CD1c-positive myeloid dendritic cell (primary cell): Measurements from ENCODE around the gene AKT2.

Experiments
- DNase-seq: peaks from one replicate; pipeline ENCODE4 v3.0.0-alpha.2; 2016; ENCODE audit errors: extremely low spot score

Gene AKT2

DNA sequence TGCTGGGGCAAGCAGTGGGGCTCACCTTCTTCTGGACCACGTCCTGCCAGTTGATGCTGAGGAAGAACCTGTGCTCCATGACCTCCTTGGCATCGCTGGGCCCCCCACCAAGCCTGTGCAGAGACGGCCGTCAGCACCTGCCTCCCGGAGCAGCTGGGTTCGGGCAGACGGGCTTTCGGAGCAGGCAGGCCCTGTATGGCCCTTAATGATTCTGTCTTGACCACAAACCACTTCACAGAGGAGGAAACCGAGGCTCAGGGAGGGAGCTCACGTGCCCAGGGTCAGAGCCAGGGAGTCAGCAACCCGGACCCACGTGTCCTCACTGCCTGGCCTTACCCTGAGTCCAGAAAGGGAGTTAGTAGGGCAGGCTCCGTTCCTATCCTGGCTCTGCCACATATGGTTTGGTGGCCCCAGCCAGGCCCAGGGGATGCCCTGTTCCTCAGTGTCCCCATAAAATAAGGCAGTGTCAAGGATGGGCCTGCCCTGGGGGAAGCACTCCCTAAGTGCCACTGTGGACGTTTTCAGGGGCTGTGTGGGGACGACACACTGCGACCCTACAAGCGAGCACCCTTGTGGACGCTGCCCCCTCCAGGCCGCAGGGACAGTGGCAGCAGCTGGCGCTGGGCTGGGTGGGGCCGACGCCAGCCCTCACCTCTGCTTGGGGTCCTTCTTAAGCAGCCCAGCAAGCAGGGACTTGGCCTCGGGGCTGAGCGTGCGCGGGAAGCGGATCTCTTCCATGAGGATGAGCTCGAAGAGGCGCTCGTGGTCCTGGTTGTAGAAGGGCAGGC, 49.7 kb downstream of the AKT2 start:
- no peak for DNase-seq

DNA sequence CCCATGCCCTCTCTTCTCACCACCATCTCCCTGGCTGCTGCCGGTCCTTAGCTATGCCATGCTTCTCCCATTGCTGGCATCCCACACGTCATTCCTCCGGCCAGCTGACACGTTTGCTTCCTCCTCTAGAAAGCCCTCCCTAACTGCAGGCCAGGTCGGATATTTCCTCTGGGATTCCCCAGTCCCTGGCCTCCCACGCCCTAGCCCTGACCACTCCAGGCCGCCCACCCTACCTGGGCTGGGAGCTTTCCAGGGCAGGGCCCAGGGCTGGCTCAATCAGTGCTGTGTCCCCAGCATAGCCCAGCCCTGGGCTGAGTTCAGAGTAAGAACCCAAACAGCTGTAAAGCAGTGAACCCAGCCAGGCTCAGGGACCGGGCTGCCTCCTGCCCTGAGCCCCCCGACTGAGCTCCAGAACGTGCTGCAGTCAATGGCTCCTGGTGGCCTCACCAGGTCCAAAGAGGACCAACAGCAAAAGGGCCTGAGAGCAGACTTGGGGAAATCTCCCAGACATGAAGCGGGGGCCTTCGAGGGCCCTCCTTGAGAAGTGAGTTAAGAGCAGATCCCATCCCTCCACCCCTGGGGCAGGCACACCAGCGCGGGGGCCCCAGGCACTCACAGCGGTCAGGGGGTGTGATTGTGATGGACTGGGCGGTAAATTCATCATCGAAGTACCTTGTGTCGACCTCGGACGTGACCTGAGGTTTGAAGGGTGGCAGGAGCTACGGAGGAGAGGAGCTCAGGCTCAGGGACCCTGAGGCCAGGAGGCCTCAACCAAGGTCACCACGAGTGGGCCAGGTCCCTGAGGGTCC, 50.5 kb downstream of the AKT2 start:
- DNase-seq = no peak

DNA sequence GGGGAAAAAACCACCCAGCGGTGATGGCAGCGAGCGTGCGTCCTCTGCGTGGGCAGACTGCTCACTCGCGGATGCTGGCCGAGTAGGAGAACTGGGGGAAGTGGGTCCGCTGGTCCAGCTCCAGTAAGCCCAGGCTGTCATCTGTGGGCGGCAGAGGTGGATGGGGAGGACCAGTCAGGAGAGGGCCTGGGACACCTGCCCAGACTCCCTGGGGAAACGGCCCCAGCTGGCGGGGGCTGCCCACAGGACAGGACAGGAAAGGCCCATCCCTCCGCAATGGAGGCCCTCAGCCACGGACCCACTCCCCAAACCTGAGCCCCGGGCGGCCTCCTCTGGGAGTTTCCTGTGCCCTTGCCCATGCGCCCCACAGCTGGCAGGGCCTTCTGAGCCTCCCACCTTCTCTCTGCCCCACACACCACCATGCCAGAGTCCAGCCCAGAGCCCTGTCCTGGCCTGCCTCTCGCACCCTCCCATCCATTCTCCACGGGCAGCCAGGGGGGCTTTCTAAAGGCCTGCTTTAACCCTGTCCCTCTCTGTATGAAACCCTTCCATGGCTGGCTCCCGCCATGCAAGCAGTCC, 51.2 kb downstream of the AKT2 start:
- no peak for DNase-seq

DNA sequence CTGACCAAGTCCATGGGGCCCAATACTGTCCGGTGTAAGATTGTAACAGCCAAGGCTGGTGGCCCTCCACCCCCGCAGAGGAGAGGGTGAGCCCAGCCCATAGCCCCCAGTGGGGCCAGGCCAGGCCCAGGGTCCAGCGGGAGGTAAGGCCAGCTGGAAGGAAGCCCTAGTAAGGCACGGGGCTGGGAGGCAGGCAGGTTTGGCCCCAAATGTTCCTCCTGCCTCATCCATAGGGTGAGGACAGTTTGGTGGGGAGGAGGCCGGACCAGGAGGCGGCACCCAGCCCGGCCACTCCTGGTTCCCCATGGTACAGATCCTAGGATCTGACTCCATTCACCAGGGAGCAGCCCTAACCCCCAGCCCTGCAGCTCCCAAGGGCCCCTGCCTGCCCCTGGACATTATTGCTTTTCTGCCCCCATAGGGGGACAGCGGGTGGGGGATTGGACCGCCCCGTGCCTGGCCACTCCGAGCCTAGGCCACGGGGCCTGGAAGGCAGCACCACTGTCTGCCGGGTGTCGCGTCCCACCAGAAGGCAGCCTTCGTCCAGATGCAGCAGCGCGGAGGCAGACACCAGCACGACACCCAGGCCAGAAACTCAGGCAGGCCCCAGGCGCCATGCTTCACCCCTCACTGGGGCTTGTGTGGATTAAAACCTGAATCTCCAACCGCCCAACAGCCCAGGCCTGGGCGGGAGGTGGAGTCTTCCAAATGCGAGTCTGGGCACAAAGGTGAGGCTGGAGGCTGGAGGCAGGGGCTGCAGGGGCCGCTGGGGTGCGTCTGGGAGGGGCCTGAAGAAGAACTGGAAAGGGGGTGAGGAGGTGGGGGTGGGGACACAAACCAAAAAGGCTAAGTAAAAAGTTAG, 52.0 kb downstream of the AKT2 start:
- DNase-seq = no peak

DNA sequence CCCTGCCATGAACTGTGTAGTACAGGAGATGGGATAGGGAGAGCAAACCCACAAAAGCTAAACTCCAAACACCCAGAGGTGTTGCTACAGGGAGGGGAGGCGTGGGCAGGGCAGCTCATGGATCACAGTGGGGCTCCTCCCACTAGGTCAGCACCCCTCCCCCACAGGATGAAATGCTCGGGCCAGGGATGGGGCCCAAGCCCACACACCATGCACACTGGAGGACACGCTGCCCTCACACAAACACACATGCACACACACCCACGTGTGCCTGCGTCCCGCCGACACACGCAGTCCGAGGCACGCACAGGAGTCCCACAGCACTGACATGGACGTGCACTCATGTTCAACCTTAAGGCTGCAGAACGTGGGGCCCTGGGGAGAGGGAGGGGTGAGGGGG, 52.7 kb downstream of the AKT2 start:
- no peak for DNase-seq

DNA sequence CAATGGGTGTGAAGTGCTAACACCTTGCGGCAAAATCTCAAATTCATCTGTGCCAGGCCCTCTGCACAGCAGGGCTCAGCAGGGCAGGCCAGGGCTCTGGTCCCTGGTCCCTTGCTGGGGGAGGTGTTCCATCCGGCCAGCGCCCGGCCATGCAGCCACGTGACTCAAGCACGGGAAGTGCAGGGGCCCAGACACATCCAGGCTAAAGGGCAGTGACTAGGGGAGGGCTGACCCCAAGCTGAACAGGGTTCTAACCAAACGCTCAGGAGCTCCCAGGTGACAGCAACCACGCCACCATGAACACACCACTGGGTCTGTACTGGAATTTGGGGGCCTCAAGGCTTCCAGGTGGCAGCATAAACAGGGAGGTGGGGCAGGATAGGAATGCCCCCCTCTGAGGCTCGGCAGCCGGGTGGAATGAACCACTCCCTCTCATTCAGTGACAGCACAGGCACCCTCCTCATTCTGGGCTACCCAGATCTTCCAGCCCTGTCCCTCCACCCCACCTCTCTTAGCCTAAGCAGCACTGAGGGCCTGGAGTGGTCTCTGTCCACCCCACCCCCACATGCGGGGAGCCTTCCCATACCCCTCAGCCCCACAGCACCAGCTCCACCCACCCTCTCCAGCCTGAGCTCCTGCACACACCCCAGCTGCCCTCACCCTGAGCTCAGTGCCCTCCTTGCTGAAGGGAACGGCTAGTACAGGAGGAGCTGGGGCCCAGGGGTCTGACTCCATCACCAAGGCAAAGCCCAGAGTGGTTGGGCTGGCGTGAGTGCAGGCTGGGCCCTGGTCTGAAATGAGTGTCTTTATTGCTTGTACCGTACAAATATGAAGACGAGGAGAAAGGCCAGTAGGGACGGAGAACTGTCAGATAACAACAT, 53.4 kb downstream of the AKT2 start:
- DNase-seq = no peak

DNA sequence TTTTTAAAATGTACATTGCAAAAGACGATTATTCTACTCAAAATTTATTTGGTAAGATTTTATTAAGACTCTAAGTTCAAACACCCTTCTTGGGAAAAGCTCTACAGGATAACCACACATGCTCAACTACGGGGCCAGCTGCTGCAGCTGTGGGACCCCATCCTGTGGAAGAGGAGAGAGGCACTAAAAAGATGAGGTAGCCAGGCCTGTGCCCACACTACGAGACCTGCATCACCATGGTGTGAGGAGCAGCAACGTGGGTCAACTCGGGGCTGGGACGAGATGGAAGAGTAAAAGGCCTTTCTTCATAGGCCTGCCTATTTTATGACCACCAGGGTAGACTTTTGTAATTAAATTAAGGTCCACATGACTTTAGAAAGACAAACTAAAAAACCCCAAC, 54.1 kb downstream of the AKT2 start:
- no peak for DNase-seq

DNA sequence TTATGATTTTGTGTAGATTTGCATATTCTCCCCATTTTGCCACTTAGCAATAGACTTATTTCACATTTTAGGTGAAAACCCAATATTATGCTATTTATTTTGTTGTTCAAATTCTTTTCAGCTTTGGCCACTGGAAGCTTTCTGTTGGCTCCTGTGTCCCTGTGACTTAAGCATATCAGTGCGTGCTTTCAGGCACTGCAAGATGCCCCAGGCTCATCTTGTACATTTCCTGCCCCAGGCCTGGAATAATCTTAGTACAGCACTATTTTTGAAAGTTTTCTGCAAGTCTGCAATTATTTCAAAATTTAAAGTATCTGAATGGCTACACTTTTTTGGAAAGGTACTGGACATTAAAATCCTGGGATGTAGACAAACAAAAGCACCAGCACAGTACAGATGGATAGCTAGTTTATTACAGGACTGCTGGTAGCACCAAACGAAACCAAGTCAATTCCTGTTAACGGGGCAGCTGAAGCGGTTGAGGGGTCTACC, 55.2 kb downstream of the AKT2 start:
- no peak for DNase-seq

DNA sequence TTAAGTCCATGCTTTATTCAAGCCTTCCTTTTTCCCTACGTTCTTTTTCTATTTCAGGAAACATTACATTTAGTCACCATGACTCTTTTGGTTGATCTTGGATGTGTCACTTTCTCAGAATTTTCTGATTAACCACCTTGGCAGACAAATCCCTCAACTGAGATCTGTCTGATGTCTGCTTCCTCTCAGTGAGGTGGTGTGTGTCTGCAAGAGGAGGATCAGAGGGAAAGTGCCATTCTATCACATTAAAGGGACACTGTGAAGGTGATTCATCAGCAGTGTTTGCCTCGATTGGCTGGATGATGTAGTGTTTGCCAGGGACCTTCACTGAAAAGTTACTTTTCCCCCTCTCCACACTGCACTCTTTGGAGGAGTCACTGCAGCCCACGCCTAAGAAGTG, 55.7 kb downstream of the AKT2 start:
- DNase-seq = no peak

DNA sequence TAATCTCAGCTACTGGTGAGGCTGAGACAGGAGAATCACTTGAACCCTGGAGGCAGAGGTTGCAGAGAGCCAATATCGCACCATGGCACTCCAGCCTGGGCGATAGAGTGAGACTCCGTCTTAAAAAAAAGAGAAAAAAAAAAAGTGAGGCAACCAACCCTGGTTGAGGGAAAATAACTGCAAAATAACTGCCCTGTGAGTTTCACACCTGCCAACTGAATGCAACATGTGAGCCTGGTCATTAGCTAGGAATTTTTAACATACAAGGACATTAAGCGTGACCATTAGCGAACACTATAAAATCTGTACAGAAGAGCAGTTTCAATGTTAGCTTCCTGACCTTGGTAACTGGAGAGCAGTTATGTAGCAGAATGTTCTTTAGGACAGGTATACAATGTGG, 56.3 kb downstream of the AKT2 start:
- DNase-seq = no peak

DNA sequence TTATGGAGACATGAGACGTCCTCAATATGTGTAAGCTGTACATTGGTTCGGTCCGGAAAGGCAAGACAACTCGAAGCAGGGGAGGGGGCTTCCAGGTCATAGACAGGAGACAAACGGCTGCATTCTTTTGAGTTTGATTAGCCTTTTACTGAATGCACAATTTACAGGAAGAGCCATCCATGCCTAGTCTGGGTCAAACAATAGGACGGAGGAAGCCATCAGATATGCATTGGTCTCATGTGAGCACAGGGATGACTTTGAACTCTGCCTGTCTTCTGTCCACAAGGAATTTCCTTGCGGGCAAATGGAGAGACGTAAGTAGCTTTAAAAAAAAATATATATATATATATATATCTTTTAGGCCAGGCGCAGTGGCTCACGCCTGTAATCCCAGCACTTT, 56.8 kb downstream of the AKT2 start:
- DNase-seq = no peak

DNA sequence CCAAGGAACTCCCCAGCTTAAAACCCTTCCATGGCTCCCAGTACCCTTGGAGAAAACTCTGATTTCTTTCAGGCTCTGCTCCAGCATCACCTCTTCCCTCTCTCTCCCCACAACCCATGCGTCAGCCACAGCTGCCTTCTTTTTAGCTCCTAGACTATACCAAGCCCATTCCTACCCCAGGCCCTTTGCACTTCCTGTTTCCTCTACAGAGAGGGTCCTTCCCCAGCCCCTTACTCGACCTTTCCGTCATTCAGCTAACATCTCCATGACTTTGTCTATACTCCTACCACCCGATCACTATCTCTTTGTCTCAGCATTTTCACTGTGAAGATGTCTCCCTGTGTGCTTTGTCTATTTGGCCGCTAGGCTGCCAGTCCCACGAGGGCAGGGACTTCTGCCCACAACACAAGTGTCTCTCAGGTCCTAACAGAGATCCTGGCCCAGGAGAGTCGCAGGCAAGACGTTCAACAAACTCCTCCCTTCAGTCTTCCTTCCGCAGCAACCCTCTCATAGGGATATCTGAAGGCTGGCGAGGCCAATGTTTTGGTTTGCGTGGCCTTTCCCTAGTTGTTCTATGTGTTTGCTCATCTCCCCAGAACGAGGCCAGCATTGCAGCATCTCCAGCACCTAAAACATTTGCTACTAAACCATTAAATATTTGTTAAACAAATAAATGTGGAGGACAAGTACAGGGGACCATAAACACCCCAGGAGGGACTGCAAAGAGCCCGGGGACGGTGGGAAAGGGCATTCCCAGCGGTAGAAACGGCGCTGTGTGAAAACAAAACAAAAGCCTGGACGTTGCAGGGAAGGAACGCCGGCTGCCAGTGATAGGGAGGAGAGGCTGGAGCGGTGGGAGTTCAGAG, 59.5 kb downstream of the AKT2 start:
- no peak for DNase-seq

DNA sequence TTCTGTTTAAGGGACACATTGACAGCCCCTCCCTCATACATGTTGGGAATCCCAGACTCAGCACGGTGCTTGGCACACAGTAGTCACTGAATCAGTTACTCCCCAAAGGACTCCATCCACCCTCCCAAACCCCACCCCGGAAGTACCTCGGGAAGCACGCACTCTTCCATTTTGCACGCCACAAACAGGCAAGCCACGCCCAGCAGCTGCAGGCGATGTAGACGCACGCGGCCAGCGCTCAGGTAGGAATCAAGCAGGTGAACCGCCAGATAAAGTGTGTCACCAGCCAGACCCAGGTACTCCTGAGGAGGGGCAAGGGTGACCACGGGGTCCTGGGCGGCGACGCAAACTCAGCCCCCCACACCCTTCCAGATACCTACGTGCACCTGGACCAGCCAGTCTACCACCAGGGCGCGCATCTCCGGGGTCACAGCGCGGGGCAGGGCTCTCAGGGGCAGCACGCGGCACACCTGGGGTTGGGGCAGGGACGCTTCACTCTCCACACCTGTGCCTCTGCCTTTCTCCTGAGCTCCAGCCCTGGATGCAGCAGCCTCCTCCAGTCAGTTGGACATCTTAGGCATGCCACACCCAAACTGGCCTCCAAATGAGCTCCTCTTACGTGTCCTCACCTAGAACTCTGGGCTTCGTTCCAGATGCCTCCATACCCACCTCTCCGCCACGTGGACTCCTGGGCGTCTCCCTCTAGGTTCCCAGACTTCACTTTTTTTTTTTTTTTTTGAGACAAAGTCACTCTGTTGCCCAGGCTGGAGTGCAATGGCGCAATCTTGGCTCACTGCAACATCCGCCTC, 60.6 kb downstream of the AKT2 start:
- no peak for DNase-seq

DNA sequence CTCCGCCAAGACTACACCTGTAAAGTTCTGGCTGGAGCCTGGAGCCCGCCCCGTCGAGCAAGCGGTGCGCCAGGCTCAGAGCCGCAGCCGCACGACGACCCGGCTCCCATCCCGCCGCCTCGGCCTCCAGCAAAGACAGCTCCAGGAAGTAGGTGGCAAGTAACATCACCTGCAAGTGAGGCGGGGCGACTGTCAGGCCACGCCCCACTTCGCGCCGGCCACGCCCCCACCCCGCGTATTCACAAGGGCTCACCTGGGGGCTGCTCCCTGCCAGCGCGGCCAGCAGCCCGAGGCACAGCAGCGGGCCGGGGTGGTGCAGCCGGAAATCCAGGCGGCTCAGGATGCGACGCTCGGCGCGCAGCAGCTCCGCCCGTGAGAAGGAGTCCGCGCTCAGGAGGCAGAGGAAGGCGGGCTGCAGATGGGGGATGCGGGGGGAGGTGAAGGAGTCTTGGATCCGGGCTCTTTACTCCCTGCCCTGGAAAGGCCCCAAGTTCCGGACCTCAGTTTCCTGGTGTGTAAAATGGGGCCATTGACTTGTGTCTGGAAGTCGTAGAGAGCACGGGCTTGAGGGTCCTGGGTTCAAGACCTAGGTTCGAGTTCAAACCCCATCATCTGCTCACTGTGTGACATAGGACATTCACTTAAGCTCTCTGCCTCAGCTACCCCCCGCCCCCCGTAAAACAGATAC, 61.9 kb downstream of the AKT2 start:
- DNase-seq = no peak

DNA sequence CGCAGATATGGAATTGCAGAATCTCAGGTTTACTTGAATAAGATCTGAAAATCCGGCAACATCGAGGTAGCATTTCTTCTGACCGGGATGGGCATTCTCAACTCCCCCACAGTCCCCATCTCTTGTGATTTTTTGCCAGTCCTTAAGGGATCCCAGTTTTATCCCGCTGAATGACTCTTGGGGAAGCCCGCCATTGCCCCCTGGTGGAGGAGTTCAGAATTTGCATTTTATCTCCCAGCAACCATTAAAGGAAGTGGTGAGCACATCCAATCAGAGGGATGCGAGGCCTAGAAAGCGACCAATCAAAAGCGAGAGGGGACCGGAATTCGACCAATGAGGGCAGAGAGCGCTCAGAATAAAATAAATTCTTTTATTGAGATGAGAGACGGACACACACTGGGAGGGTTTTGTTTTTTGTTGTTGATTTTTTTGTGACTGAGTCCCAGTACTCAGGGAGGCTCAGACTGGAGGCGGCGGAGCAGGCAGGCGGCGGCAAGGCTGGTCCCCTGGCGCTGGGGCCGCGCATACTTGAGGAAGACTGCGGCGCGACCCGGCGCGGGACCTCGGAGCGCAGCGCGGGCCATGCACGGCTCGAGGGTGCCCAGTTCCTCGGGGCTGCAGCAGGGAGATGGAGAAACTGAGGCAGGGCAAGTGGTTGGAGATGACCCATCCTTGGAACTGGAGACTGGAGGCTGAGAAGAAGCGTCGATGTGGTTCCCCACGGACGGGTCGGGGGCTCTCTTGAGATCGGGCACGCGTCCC, 63.1 kb downstream of the AKT2 start:
- DNase-seq = peak; percentile 95

DNA sequence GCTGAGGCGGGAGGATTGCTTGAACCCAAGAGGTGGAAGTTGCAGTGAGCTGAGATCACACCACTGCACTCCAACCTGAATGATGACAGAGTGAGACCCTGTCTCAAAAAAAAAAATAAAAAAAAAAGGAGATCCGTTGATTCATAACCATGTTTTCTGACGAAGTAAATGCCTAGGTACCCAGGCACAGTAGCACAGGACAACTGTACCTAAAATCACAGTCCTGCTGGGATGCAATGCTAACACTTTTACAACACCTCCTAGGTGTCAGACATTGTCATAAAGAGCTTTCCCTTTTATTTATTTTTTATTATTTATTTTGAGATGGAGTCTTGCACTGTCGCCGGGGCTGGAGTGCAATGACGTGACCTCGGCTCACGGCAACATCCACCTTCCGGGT, 64.5 kb downstream of the AKT2 start:
- no peak for DNase-seq

DNA sequence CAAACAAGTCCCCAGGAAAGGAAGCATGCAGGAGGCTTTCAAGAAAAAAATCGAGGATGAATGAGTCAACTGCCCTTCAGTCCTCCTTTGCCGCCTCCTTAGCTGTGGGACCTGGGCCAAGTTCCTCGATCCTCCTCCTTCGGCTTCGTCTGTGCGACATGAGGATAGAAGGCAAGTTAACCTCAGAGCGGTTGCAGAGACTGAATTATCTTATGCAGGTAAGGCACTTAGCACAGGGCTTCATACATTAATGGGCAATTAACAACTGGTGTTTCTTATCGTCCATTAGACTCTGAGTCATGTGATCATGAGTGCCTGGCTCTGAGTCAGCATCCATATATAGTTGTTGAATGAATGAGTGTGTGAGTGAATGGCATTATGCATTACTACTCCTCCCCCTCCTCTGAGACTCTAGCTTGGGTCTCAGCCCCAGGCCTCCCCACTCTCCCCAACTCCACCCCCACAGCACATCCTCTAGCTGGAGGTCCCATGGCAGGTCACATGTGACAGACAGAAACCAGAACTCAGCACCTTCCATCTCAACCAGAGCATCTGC, 65.3 kb downstream of the AKT2 start:
- DNase-seq = peak; percentile 31
